Measurements from ENCODE around the gene MBD5. TPM values are rescaled to one million over a fixed set of nuclear protein-coding genes. Genes with fewer than 3 reads are reported as not detected.

MBD5 gene
- total RNA-seq, 1 experiment from 2014 or later: 33.7 TPM

DNA sequence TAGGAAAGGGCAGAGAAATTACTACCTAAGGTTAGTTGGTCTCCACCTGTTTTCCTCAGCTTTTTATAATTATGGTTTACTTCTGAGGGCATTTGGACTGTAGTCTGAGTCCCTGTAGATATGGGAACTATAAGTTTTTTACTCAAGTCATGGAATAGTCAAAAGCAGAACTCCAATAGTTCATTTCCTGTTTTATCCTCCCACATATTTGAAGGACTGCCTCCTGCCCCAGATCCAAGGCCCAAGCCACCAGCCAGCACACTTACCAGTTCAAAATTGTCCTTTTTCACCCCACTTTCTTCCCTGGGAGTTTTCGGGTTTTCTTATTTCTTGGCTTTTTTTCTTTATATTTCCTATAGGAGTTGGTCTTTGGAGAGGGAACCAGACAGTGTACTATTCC, 164.1 kb downstream of the MBD5 start:
- Mint-ChIP-seq H3K4me3 (no peak overlapping the region), H3K27ac (no peak overlapping the region), H3K4me1 (no peaks in the 10 kb centered on the region), H3K36me3 (no peaks in the 10 kb centered on the region; the same call in 1 of the 2 replicates), H3K9me3 (0 out of 2 replicates have a peak, but pooled peaks cover 4% of the 10 kb centered on the region), H3K27me3 (ENCODE audit: low read depth) (no peaks in the 10 kb centered on the region)
- no peak for DNase-seq (ENCODE audit: low spot score)
- TF ChIP-seq IRF1 (CRISPR knock-in tag; IDR thresholded peaks at IDR 0.05) (no peak), ZNF232 (CRISPR knock-in tag; IDR thresholded peaks at IDR 0.05) (no peak), OVOL2 (CRISPR knock-in tag; IDR thresholded peaks at IDR 0.05; ENCODE audit: borderline replicate concordance) (no peak), ZNF219 (CRISPR knock-in tag; IDR thresholded peaks at IDR 0.05; ENCODE audit: borderline replicate concordance) (no peak), SMAD3 (CRISPR knock-in tag; IDR thresholded peaks at IDR 0.05; ENCODE audit: borderline replicate concordance) (no peak), RORB (CRISPR knock-in tag; IDR thresholded peaks at IDR 0.05) (no peak), MYBL2 (CRISPR knock-in tag; IDR thresholded peaks at IDR 0.05) (no peak), FOXK1 (CRISPR knock-in tag; IDR thresholded peaks at IDR 0.05) (no peak)
- TF ChIP-seq, protein P1, sequence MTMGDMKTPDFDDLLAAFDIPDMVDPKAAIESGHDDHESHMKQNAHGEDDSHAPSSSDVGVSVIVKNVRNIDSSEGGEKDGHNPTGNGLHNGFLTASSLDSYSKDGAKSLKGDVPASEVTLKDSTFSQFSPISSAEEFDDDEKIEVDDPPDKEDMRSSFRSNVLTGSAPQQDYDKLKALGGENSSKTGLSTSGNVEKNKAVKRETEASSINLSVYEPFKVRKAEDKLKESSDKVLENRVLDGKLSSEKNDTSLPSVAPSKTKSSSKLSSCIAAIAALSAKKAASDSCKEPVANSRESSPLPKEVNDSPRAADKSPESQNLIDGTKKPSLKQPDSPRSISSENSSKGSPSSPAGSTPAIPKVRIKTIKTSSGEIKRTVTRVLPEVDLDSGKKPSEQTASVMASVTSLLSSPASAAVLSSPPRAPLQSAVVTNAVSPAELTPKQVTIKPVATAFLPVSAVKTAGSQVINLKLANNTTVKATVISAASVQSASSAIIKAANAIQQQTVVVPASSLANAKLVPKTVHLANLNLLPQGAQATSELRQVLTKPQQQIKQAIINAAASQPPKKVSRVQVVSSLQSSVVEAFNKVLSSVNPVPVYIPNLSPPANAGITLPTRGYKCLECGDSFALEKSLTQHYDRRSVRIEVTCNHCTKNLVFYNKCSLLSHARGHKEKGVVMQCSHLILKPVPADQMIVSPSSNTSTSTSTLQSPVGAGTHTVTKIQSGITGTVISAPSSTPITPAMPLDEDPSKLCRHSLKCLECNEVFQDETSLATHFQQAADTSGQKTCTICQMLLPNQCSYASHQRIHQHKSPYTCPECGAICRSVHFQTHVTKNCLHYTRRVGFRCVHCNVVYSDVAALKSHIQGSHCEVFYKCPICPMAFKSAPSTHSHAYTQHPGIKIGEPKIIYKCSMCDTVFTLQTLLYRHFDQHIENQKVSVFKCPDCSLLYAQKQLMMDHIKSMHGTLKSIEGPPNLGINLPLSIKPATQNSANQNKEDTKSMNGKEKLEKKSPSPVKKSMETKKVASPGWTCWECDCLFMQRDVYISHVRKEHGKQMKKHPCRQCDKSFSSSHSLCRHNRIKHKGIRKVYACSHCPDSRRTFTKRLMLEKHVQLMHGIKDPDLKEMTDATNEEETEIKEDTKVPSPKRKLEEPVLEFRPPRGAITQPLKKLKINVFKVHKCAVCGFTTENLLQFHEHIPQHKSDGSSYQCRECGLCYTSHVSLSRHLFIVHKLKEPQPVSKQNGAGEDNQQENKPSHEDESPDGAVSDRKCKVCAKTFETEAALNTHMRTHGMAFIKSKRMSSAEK (CRISPR knock-in tag; IDR thresholded peaks at IDR 0.05; ENCODE audit: borderline replicate concordance): no peak
- CTCF ChIA-PET: no interaction called here
- no peak for ATAC-seq
- POLR2A ChIA-PET: no interaction called here

DNA sequence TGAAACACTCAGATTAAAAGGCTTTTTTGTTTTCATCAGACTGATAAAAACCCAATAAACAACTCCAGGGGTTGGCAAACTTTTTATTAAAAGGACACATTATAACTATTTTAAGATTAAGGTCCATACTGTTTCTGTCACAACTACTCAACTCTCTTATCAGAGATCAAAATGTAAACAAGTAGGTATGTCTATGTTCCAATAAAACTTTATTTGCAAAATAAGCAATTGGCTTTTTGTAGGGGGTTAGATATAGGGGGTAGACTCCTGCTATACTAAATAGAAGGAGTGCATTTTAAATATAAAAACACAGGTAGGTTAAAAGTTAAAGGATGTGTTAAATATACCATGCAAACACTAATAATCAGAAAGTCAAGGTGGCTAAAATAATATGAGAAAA, 174.0 kb downstream of the MBD5 start:
- Mint-ChIP-seq H3K27me3 (ENCODE audit: low read depth) (no peaks in the 10 kb centered on the region), H3K36me3 (no peaks in the 10 kb centered on the region), H3K4me3 (no peak overlapping the region), H3K4me1 (peaks cover 2% of the 10 kb centered on the region), H3K27ac (no peak overlapping the region), H3K9me3 (no peaks in the 10 kb centered on the region)
- CTCF ChIA-PET: no interaction called here
- TF ChIP-seq, protein P2, sequence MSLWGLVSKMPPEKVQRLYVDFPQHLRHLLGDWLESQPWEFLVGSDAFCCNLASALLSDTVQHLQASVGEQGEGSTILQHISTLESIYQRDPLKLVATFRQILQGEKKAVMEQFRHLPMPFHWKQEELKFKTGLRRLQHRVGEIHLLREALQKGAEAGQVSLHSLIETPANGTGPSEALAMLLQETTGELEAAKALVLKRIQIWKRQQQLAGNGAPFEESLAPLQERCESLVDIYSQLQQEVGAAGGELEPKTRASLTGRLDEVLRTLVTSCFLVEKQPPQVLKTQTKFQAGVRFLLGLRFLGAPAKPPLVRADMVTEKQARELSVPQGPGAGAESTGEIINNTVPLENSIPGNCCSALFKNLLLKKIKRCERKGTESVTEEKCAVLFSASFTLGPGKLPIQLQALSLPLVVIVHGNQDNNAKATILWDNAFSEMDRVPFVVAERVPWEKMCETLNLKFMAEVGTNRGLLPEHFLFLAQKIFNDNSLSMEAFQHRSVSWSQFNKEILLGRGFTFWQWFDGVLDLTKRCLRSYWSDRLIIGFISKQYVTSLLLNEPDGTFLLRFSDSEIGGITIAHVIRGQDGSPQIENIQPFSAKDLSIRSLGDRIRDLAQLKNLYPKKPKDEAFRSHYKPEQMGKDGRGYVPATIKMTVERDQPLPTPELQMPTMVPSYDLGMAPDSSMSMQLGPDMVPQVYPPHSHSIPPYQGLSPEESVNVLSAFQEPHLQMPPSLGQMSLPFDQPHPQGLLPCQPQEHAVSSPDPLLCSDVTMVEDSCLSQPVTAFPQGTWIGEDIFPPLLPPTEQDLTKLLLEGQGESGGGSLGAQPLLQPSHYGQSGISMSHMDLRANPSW (CRISPR knock-in tag; conservative IDR thresholded peaks at IDR 0.05; ENCODE audit: low read depth): no peak
- TF ChIP-seq MXD4 (CRISPR knock-in tag; IDR thresholded peaks at IDR 0.05; ENCODE audit: borderline replicate concordance) (no peak), RELA (CRISPR knock-in tag; IDR thresholded peaks at IDR 0.05; ENCODE audit: borderline replicate concordance) (no peak), MLX (CRISPR knock-in tag; IDR thresholded peaks at IDR 0.05) (no peak), ZNF121 (CRISPR knock-in tag; IDR thresholded peaks at IDR 0.05) (no peak), PREB (CRISPR knock-in tag; IDR thresholded peaks at IDR 0.05; ENCODE audit: borderline replicate concordance) (no peak), ZBTB21 (CRISPR knock-in tag; IDR thresholded peaks at IDR 0.05; ENCODE audit: borderline replicate concordance) (no peak), ZNF263 (CRISPR knock-in tag; IDR thresholded peaks at IDR 0.05; ENCODE audit: low read depth) (no peak), GRHL2 (CRISPR knock-in tag; IDR thresholded peaks at IDR 0.05; ENCODE audit: insufficient replicate concordance, severe bottlenecking) (no peak), ZNF317 (CRISPR knock-in tag; IDR thresholded peaks at IDR 0.05; ENCODE audit: borderline replicate concordance, low read depth) (no peak), TCF7 (CRISPR knock-in tag; IDR thresholded peaks at IDR 0.05; ENCODE audit: low read depth) (no peak), NFYB (CRISPR knock-in tag; conservative IDR thresholded peaks at IDR 0.05; ENCODE audit: low read depth) (no peak)
- ATAC-seq (no peak), DNase-seq (ENCODE audit: low spot score) (no peak)
- POLR2A ChIA-PET: no interaction called here
